ENCODE measurements around the gene PDE3B.

- TF ChIP-seq CTCF (IDR thresholded peaks at IDR 0.05 in 8 of 11, conservative IDR thresholded peaks at IDR 0.05 in 3 of 11) (no peak), POLR2AphosphoS5 (IDR thresholded peaks at IDR 0.05) (no peak), POLR2A (IDR thresholded peaks at IDR 0.05) (no peak)
Observed at GRCh38 chr11:14852571-14853177, 209.1 kb downstream of the PDE3B start.
